Activated naive CD4-positive, alpha-beta T cell treated with anti-CD3 and anti-CD28 coated beads, Interleukin-2, amount 10 ng/mL, durations not matched to agents 7 days and 5 days (primary cell): ENCODE measurements around the gene HS3ST3B1.

ENCODE experiments used
- CTCF ChIA-PET: fragments of 350-600 bp; sonication (Branson Sonifier 250); formaldehyde crosslinking; loops from one replicate; lab custom pipeline; 2021; ENCODE audit warnings: antibody characterized with exemption; lab: Charles Lee
- DNase-seq: peaks from one replicate; pipeline ENCODE4 v3.0.0-alpha.2; 2020
- H3K27ac Mint-ChIP-seq: one replicate; pipeline ENCODE4 v1.8.0; 2021; ENCODE audit warnings: mild to moderate bottlenecking, moderate library complexity, mixed read lengths
- H3K27me3 Mint-ChIP-seq: one replicate; pipeline ENCODE4 v1.8.0; 2021; ENCODE audit warnings: mild to moderate bottlenecking, mixed read lengths
- H3K36me3 Mint-ChIP-seq: one replicate; pipeline ENCODE4 v1.8.0; 2021; ENCODE audit warnings: mixed read lengths
- H3K4me1 Mint-ChIP-seq: one replicate; pipeline ENCODE4 v1.8.0; 2021; ENCODE audit warnings: mixed read lengths
- H3K4me3 Mint-ChIP-seq: one replicate; pipeline ENCODE4 v1.8.0; 2021; ENCODE audit warnings: mild to moderate bottlenecking, moderate library complexity, mixed read lengths
- H3K9me3 Mint-ChIP-seq: one replicate; pipeline ENCODE4 v1.8.0; 2021; ENCODE audit warnings: mixed read lengths

The HS3ST3B1 gene

GRCh38 chr17:14307560-14308024 lies 6.7 kb downstream of the HS3ST3B1 start:
- DNase-seq: no peak
- Mint-ChIP-seq H3K27me3 (peaks cover 4% of the 10 kb centered on the region), H3K27ac (no peak overlapping the region), H3K4me1 (peaks cover 63% of the 10 kb centered on the region), H3K9me3 (no peaks in the 10 kb centered on the region), H3K36me3 (peaks cover 40% of the 10 kb centered on the region), H3K4me3 (peak overlapping the region; percentile 12)
- CTCF ChIA-PET: no interaction called here

GRCh38 chr17:14308636-14308964 lies 7.7 kb downstream of the HS3ST3B1 start:
- Mint-ChIP-seq H3K27ac (peak overlapping the region; percentile 8), H3K4me1 (peaks cover 60% of the 10 kb centered on the region), H3K9me3 (no peaks in the 10 kb centered on the region), H3K27me3 (no peaks in the 10 kb centered on the region), H3K36me3 (peaks cover 43% of the 10 kb centered on the region), H3K4me3 (peak overlapping the region; percentile 58)
- DNase-seq: no peak
- CTCF ChIA-PET: no interaction called here

- peaks cover 42% of the 10 kb centered on the region for H3K36me3 Mint-ChIP-seq
- CTCF ChIA-PET: no interaction called here
These were observed 8.3 kb downstream of the HS3ST3B1 start for GRCh38 chr17:14308965-14309879.

GRCh38 chr17:14310101-14310500 lies 9.2 kb downstream of the HS3ST3B1 start:
- Mint-ChIP-seq H3K27me3 (no peaks in the 10 kb centered on the region), H3K36me3 (peaks cover 44% of the 10 kb centered on the region), H3K27ac (no peak overlapping the region), H3K4me1 (peaks cover 49% of the 10 kb centered on the region), H3K4me3 (no peak overlapping the region), H3K9me3 (no peaks in the 10 kb centered on the region)
- no peak for DNase-seq
- CTCF ChIA-PET: no interaction called here

More at GRCh38 chr17:14308965-14309879, 8.3 kb downstream of the HS3ST3B1 start:
- H3K27me3 Mint-ChIP-seq: no peaks in the 10 kb centered on the region
- H3K4me1 Mint-ChIP-seq: peaks cover 57% of the 10 kb centered on the region
- DNase-seq: peak; percentile 93
- H3K4me3 Mint-ChIP-seq: peak overlapping the region; percentile 58
- no peaks in the 10 kb centered on the region for H3K9me3 Mint-ChIP-seq
- peak overlapping the region; percentile 8 for H3K27ac Mint-ChIP-seq

GRCh38 chr17:14310605-14311004 lies 9.7 kb downstream of the HS3ST3B1 start:
- no peak for DNase-seq
- H3K9me3 Mint-ChIP-seq: no peaks in the 10 kb centered on the region
- no peaks in the 10 kb centered on the region for H3K27me3 Mint-ChIP-seq
- peaks cover 44% of the 10 kb centered on the region for H3K4me1 Mint-ChIP-seq
- H3K36me3 Mint-ChIP-seq: peaks cover 40% of the 10 kb centered on the region
- no peak overlapping the region for H3K27ac Mint-ChIP-seq
- CTCF ChIA-PET: no interaction called here
- peak overlapping the region; percentile 24 for H3K4me3 Mint-ChIP-seq

- no peak for DNase-seq
- Mint-ChIP-seq H3K36me3 (peaks cover 39% of the 10 kb centered on the region), H3K27me3 (no peaks in the 10 kb centered on the region), H3K4me3 (no peak overlapping the region), H3K4me1 (peaks cover 40% of the 10 kb centered on the region), H3K27ac (no peak overlapping the region), H3K9me3 (no peaks in the 10 kb centered on the region)
- CTCF ChIA-PET: no interaction called here
These were observed 10.4 kb downstream of the HS3ST3B1 start for GRCh38 chr17:14311186-14311705.

- H3K27me3 Mint-ChIP-seq: no peaks in the 10 kb centered on the region
- H3K4me1 Mint-ChIP-seq: peaks cover 38% of the 10 kb centered on the region
- H3K36me3 Mint-ChIP-seq: peaks cover 45% of the 10 kb centered on the region
- no peaks in the 10 kb centered on the region for H3K9me3 Mint-ChIP-seq
- no peak overlapping the region for H3K27ac Mint-ChIP-seq
- CTCF ChIA-PET: no interaction called here
- H3K4me3 Mint-ChIP-seq: no peak overlapping the region
- no peak for DNase-seq
These were observed 11.1 kb downstream of the HS3ST3B1 start for GRCh38 chr17:14311981-14312380.

- Mint-ChIP-seq H3K36me3 (peaks cover 49% of the 10 kb centered on the region), H3K4me1 (peaks cover 42% of the 10 kb centered on the region), H3K27me3 (no peaks in the 10 kb centered on the region), H3K4me3 (no peak overlapping the region), H3K9me3 (no peaks in the 10 kb centered on the region), H3K27ac (no peak overlapping the region)
- CTCF ChIA-PET: no interaction called here
- DNase-seq: no peak
These were observed 11.6 kb downstream of the HS3ST3B1 start for GRCh38 chr17:14312522-14312921.

GRCh38 chr17:14316126-14316832 lies 15.4 kb downstream of the HS3ST3B1 start:
- CTCF ChIA-PET: interaction anchor here (1.2 to 1.3 kb wide), 2 partner anchors 15 to 610 kb away, joined by 3 to 4 read pairs; no protein-coding TSS in a partner anchor
- H3K36me3 Mint-ChIP-seq: peaks cover 51% of the 10 kb centered on the region

GRCh38 chr17:14317383-14317782 lies 16.5 kb downstream of the HS3ST3B1 start:
- H3K27ac Mint-ChIP-seq: no peak overlapping the region
- no peak for DNase-seq
- H3K4me3 Mint-ChIP-seq: no peak overlapping the region
- no peaks in the 10 kb centered on the region for H3K27me3 Mint-ChIP-seq
- H3K4me1 Mint-ChIP-seq: peaks cover 49% of the 10 kb centered on the region
- CTCF ChIA-PET: interaction anchor here (1.2 to 1.3 kb wide), 2 partner anchors 16 to 609 kb away, joined by 3 to 4 read pairs; no protein-coding TSS in a partner anchor
- H3K9me3 Mint-ChIP-seq: no peaks in the 10 kb centered on the region
- H3K36me3 Mint-ChIP-seq: peaks cover 41% of the 10 kb centered on the region

More at GRCh38 chr17:14316126-14316832, 15.4 kb downstream of the HS3ST3B1 start:
- no peak for DNase-seq
- Mint-ChIP-seq H3K27ac (no peak overlapping the region), H3K4me1 (peaks cover 45% of the 10 kb centered on the region), H3K4me3 (no peak overlapping the region), H3K27me3 (no peaks in the 10 kb centered on the region), H3K9me3 (no peaks in the 10 kb centered on the region)

GRCh38 chr17:14318109-14318917 lies 17.4 kb downstream of the HS3ST3B1 start:
- Mint-ChIP-seq H3K9me3 (no peaks in the 10 kb centered on the region), H3K36me3 (peaks cover 35% of the 10 kb centered on the region), H3K4me3 (no peak overlapping the region), H3K27ac (no peak overlapping the region), H3K27me3 (no peaks in the 10 kb centered on the region), H3K4me1 (peaks cover 50% of the 10 kb centered on the region)
- no peak for DNase-seq
- CTCF ChIA-PET: interaction anchor here (1.5 to 1.6 kb wide), 3 partner anchors 12 to 111 kb away, joined by 3 to 4 read pairs (median 3); no protein-coding TSS in a partner anchor

- CTCF ChIA-PET: interaction anchor here (1.5 to 1.6 kb wide), 3 partner anchors 13 to 110 kb away, joined by 3 to 4 read pairs (median 3); no protein-coding TSS in a partner anchor
These were observed 18.0 kb downstream of the HS3ST3B1 start for GRCh38 chr17:14318918-14319205.

GRCh38 chr17:14320098-14320497 lies 19.2 kb downstream of the HS3ST3B1 start:
- Mint-ChIP-seq H3K9me3 (no peaks in the 10 kb centered on the region), H3K36me3 (peaks cover 24% of the 10 kb centered on the region), H3K4me3 (no peak overlapping the region), H3K27ac (peak overlapping the region; percentile 46), H3K4me1 (peaks cover 50% of the 10 kb centered on the region), H3K27me3 (no peaks in the 10 kb centered on the region)
- DNase-seq: no peak
- CTCF ChIA-PET: no interaction called here

More at GRCh38 chr17:14318918-14319205, 18.0 kb downstream of the HS3ST3B1 start:
- DNase-seq: peak; percentile 34
- no peaks in the 10 kb centered on the region for H3K9me3 Mint-ChIP-seq
- no peaks in the 10 kb centered on the region for H3K27me3 Mint-ChIP-seq
- H3K27ac Mint-ChIP-seq: no peak overlapping the region
- peaks cover 32% of the 10 kb centered on the region for H3K36me3 Mint-ChIP-seq
- H3K4me1 Mint-ChIP-seq: peaks cover 50% of the 10 kb centered on the region
- H3K4me3 Mint-ChIP-seq: no peak overlapping the region
